ENCODE data around the gene IL5.

The IL5 gene

GRCh38 chr5:132496191-132496630, 47.1 kb downstream of the IL5 start:
- no peak overlapping the region for H4K8ac ChIP-seq (ENCODE audit: low read depth, low read length)
- no peak overlapping the region for H2BK12ac ChIP-seq (ENCODE audit: low read length)
- H2BK5ac ChIP-seq (ENCODE audit: low read length), result no peak overlapping the region
- peak overlapping the region; percentile 94 for H2AK5ac ChIP-seq (ENCODE audit: low read depth, low read length)
- H3K79me1 ChIP-seq (ENCODE audit: low read depth, low read length), result no peaks in the 10 kb centered on the region
- peak overlapping the region; percentile 97 for H3K4me2 ChIP-seq (ENCODE audit: insufficient read depth, low read length, poor library complexity, severe bottlenecking)
- H3K9me3 ChIP-seq (replicated peaks in 1 of 2; ENCODE audit: control insufficient read depth in 2 of 2, insufficient read depth in 1 of 2, low read depth in 1 of 2, low read length in 2 of 2), result no peaks in the 10 kb centered on the region
- peaks cover 12 to 20% of the 10 kb centered on the region in 2 donors for H3K4me1 ChIP-seq (ENCODE audit: control insufficient read depth in 2 of 2, insufficient read depth in 1 of 2, low read depth in 1 of 2, low read length in 2 of 2)
- no CpG with 5 or more reads among the region's 18 CpGs for WGBS, 2 donors (ENCODE audit: extremely low coverage in 2 of 2, insufficient read length in 2 of 2, insufficient replicate concordance in 1 of 2)
- peak overlapping the region; percentile 98 for H2AFZ ChIP-seq (ENCODE audit: low read length)
- H3K4ac ChIP-seq (ENCODE audit: low read length), result no peak overlapping the region
- H3K27me3 ChIP-seq (ENCODE audit: control insufficient read depth in 3 of 3, insufficient read depth in 3 of 3, low read depth in 1 of 3, low read length in 3 of 3), result peaks cover 3 to 62% (median 29%) of the 10 kb centered on the region in 3 experiments
- peak overlapping the region; percentile 86 for H3K23ac ChIP-seq (ENCODE audit: low read depth, low read length, poor library complexity)
- peak overlapping the region; percentile 97 for H3K18ac ChIP-seq (ENCODE audit: low read length)
- no peak overlapping the region for H4K91ac ChIP-seq (ENCODE audit: low read depth, low read length, poor library complexity)
- peak overlapping the region; percentile 91 for H3K9ac ChIP-seq (ENCODE audit: low read depth, low read length, poor library complexity)
- no peak for DNase-seq (ENCODE audit: low spot score)
- H2BK15ac ChIP-seq (ENCODE audit: low read length), result peak overlapping the region; percentile 40
- no peak overlapping the region for H3K27ac ChIP-seq (replicated peaks; ENCODE audit: low read length)
- peak overlapping the region; percentile 91 for H3K14ac ChIP-seq (ENCODE audit: low read length)
- H2BK120ac ChIP-seq (ENCODE audit: low read depth, low read length), result peak overlapping the region; percentile 77
- H3K4me3 ChIP-seq (ENCODE audit: low read length in 2 of 2), result peak overlapping the region; percentile 58 to 91
- H3K36me3 ChIP-seq (replicated peaks in 1 of 2; ENCODE audit: control insufficient read depth in 2 of 2, insufficient read depth in 2 of 2, low read length in 2 of 2), result no peaks in the 10 kb centered on the region

- no peaks in the 10 kb centered on the region for H3K9me3 ChIP-seq (replicated peaks in 1 of 2; ENCODE audit: control insufficient read depth in 2 of 2, insufficient read depth in 1 of 2, low read depth in 1 of 2, low read length in 2 of 2)
- no peak overlapping the region for H4K8ac ChIP-seq (ENCODE audit: low read depth, low read length)
- H2AFZ ChIP-seq (ENCODE audit: low read length), result peak overlapping the region; percentile 98
- no CpG with 5 or more reads among the region's 30 CpGs for WGBS, 2 donors (ENCODE audit: extremely low coverage in 2 of 2, insufficient read length in 2 of 2, insufficient replicate concordance in 1 of 2)
- no peak overlapping the region for H3K14ac ChIP-seq (ENCODE audit: low read length)
- no peak overlapping the region for H3K27ac ChIP-seq (replicated peaks; ENCODE audit: low read length)
- H2BK15ac ChIP-seq (ENCODE audit: low read length), result no peak overlapping the region
- no peaks in the 10 kb centered on the region for H3K36me3 ChIP-seq (replicated peaks in 1 of 2; ENCODE audit: control insufficient read depth in 2 of 2, insufficient read depth in 2 of 2, low read length in 2 of 2)
- H3K23ac ChIP-seq (ENCODE audit: low read depth, low read length, poor library complexity), result peak overlapping the region; percentile 86
- H3K9ac ChIP-seq (ENCODE audit: low read depth, low read length, poor library complexity), result peak overlapping the region; percentile 66
- no peak overlapping the region for H2BK5ac ChIP-seq (ENCODE audit: low read length)
- no peaks in the 10 kb centered on the region for H3K79me1 ChIP-seq (ENCODE audit: low read depth, low read length)
- no peak for DNase-seq (ENCODE audit: low spot score)
- peaks cover 14 to 19% of the 10 kb centered on the region in 2 donors for H3K4me1 ChIP-seq (ENCODE audit: control insufficient read depth in 2 of 2, insufficient read depth in 1 of 2, low read depth in 1 of 2, low read length in 2 of 2)
- H4K91ac ChIP-seq (ENCODE audit: low read depth, low read length, poor library complexity), result no peak overlapping the region
- no peak overlapping the region for H2BK120ac ChIP-seq (ENCODE audit: low read depth, low read length)
- H2BK12ac ChIP-seq (ENCODE audit: low read length), result no peak overlapping the region
- peak overlapping the region; percentile 58 to 91 for H3K4me3 ChIP-seq (ENCODE audit: low read length in 2 of 2)
- peak overlapping the region; percentile 97 for H3K4me2 ChIP-seq (ENCODE audit: insufficient read depth, low read length, poor library complexity, severe bottlenecking)
- peaks cover 3 to 63% (median 32%) of the 10 kb centered on the region in 3 experiments for H3K27me3 ChIP-seq (ENCODE audit: control insufficient read depth in 3 of 3, insufficient read depth in 3 of 3, low read depth in 1 of 3, low read length in 3 of 3)
- no peak overlapping the region for H3K4ac ChIP-seq (ENCODE audit: low read length)
- no peak overlapping the region for H2AK5ac ChIP-seq (ENCODE audit: low read depth, low read length)
- H3K18ac ChIP-seq (ENCODE audit: low read length), result peak overlapping the region; percentile 91
Observed at GRCh38 chr5:132495667-132496190, 47.6 kb downstream of the IL5 start.

- H3K18ac ChIP-seq (ENCODE audit: low read length), result no peak overlapping the region
- no peak overlapping the region for H2BK5ac ChIP-seq (ENCODE audit: low read length)
- H3K14ac ChIP-seq (ENCODE audit: low read length), result no peak overlapping the region
- no peak for DNase-seq (ENCODE audit: low spot score)
- H3K4me1 ChIP-seq (ENCODE audit: control insufficient read depth in 2 of 2, insufficient read depth in 1 of 2, low read depth in 1 of 2, low read length in 2 of 2), result peaks cover 18% of the 10 kb centered on the region in 2 donors
- no peak overlapping the region for H3K9ac ChIP-seq (ENCODE audit: low read depth, low read length, poor library complexity)
- H2BK12ac ChIP-seq (ENCODE audit: low read length), result no peak overlapping the region
- H2BK120ac ChIP-seq (ENCODE audit: low read depth, low read length), result peak overlapping the region; percentile 26
- H3K4ac ChIP-seq (ENCODE audit: low read length), result no peak overlapping the region
- no peaks in the 10 kb centered on the region for H3K36me3 ChIP-seq (replicated peaks in 1 of 2; ENCODE audit: control insufficient read depth in 2 of 2, insufficient read depth in 2 of 2, low read length in 2 of 2)
- no peak overlapping the region for H2BK15ac ChIP-seq (ENCODE audit: low read length)
- H2AK5ac ChIP-seq (ENCODE audit: low read depth, low read length), result peak overlapping the region; percentile 83
- no peak overlapping the region for H2AFZ ChIP-seq (ENCODE audit: low read length)
- H3K27me3 ChIP-seq (ENCODE audit: control insufficient read depth in 3 of 3, insufficient read depth in 3 of 3, low read depth in 1 of 3, low read length in 3 of 3), result peaks cover 6 to 57% (median 43%) of the 10 kb centered on the region in 3 experiments
- H3K79me1 ChIP-seq (ENCODE audit: low read depth, low read length), result no peaks in the 10 kb centered on the region
- no peak overlapping the region for H3K4me2 ChIP-seq (ENCODE audit: insufficient read depth, low read length, poor library complexity, severe bottlenecking)
- no peak overlapping the region for H4K8ac ChIP-seq (ENCODE audit: low read depth, low read length)
- no peak overlapping the region for H4K91ac ChIP-seq (ENCODE audit: low read depth, low read length, poor library complexity)
- H3K27ac ChIP-seq (replicated peaks; ENCODE audit: low read length), result no peak overlapping the region
- H3K23ac ChIP-seq (ENCODE audit: low read depth, low read length, poor library complexity), result no peak overlapping the region
- no peak overlapping the region for H3K4me3 ChIP-seq (ENCODE audit: low read length in 2 of 2)
- H3K9me3 ChIP-seq (replicated peaks in 1 of 2; ENCODE audit: control insufficient read depth in 2 of 2, insufficient read depth in 1 of 2, low read depth in 1 of 2, low read length in 2 of 2), result no peaks in the 10 kb centered on the region
- no CpG with 5 or more reads among the region's 2 CpGs for WGBS, 2 donors (ENCODE audit: extremely low coverage in 2 of 2, insufficient read length in 2 of 2, insufficient replicate concordance in 1 of 2)
Observed at GRCh38 chr5:132493821-132494220, 49.5 kb downstream of the IL5 start.

- H3K4me3 ChIP-seq (ENCODE audit: low read length in 2 of 2), result no peak overlapping the region
- H2BK120ac ChIP-seq (ENCODE audit: low read depth, low read length), result no peak overlapping the region
- no peak overlapping the region for H2AFZ ChIP-seq (ENCODE audit: low read length)
- no peak overlapping the region for H2BK12ac ChIP-seq (ENCODE audit: low read length)
- H2AK5ac ChIP-seq (ENCODE audit: low read depth, low read length), result peak overlapping the region; percentile 73
- no peak overlapping the region for H3K23ac ChIP-seq (ENCODE audit: low read depth, low read length, poor library complexity)
- H3K9me3 ChIP-seq (replicated peaks in 1 of 2; ENCODE audit: control insufficient read depth in 2 of 2, insufficient read depth in 1 of 2, low read depth in 1 of 2, low read length in 2 of 2), result no peaks in the 10 kb centered on the region
- WGBS, 2 donors (ENCODE audit: extremely low coverage in 2 of 2, insufficient read length in 2 of 2, insufficient replicate concordance in 1 of 2), result no CpG with 5 or more reads among the region's 4 CpGs
- peaks cover 0 to 4% of the 10 kb centered on the region in 2 donors for H3K36me3 ChIP-seq (replicated peaks in 1 of 2; ENCODE audit: control insufficient read depth in 2 of 2, insufficient read depth in 2 of 2, low read length in 2 of 2)
- no peak overlapping the region for H4K8ac ChIP-seq (ENCODE audit: low read depth, low read length)
- H3K27ac ChIP-seq (replicated peaks; ENCODE audit: low read length), result no peak overlapping the region
- no peak overlapping the region for H4K91ac ChIP-seq (ENCODE audit: low read depth, low read length, poor library complexity)
- no peak overlapping the region for H3K9ac ChIP-seq (ENCODE audit: low read depth, low read length, poor library complexity)
- no peak for DNase-seq (ENCODE audit: low spot score)
- H3K14ac ChIP-seq (ENCODE audit: low read length), result no peak overlapping the region
- H3K4me2 ChIP-seq (ENCODE audit: insufficient read depth, low read length, poor library complexity, severe bottlenecking), result no peak overlapping the region
- H3K79me1 ChIP-seq (ENCODE audit: low read depth, low read length), result no peaks in the 10 kb centered on the region
- H3K27me3 ChIP-seq (ENCODE audit: control insufficient read depth in 3 of 3, insufficient read depth in 3 of 3, low read depth in 1 of 3, low read length in 3 of 3), result peaks cover 6 to 53% (median 43%) of the 10 kb centered on the region in 3 experiments
- no peak overlapping the region for H2BK5ac ChIP-seq (ENCODE audit: low read length)
- H3K18ac ChIP-seq (ENCODE audit: low read length), result no peak overlapping the region
- peaks cover 18% of the 10 kb centered on the region in 2 donors for H3K4me1 ChIP-seq (ENCODE audit: control insufficient read depth in 2 of 2, insufficient read depth in 1 of 2, low read depth in 1 of 2, low read length in 2 of 2)
- no peak overlapping the region for H3K4ac ChIP-seq (ENCODE audit: low read length)
- no peak overlapping the region for H2BK15ac ChIP-seq (ENCODE audit: low read length)
Observed at GRCh38 chr5:132493241-132493640, 50.1 kb downstream of the IL5 start.

All from neuronal stem cell (in vitro differentiated cells).